ENCODE data around the gene DMRTC2.

DNA sequence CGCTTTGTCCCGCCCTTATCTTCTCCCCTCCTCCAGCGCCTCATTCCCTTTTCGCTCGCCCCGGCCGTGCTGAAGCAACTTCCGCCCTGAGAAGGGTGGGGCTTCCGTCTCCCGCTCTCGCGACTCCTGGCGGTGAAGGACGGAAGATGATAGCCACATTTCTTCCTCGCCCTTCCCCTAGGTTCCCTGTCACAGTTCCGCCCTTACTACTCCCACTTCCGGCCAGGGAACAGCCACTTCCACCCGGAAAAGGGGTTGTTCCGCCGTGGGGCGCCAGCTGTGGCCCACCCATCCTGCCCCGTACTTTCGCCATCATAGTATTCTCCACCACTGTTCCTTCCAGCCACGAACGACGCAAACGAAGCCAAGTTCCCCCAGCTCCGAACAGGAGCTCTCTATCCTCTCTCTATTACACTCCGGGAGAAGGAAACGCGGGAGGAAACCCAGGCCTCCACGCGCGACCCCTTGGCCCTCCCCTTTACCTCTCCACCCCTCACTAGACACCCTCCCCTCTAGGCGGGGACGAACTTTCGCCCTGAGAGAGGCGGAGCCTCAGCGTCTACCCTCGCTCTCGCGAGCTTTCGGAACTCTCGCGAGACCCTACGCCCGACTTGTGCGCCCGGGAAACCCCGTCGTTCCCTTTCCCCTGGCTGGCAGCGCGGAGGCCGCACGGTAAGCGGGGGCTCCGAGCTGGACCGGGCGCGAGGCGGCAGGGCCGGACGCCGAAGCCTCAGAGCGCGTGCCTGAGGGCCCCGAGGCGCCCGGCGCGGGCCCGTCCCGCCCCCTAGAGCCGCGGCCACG is 15.0 kb downstream of the DMRTC2 start, which contains the start of gene RPS19:
- no peak for TF ChIP-seq ZNF830 (tag by site-specific recombination; IDR thresholded peaks at IDR 0.05; ENCODE audit: low read depth)
- no peak for TF ChIP-seq ZNF558 (tag by site-specific recombination; IDR thresholded peaks at IDR 0.05)
- TF ChIP-seq, protein P1, sequence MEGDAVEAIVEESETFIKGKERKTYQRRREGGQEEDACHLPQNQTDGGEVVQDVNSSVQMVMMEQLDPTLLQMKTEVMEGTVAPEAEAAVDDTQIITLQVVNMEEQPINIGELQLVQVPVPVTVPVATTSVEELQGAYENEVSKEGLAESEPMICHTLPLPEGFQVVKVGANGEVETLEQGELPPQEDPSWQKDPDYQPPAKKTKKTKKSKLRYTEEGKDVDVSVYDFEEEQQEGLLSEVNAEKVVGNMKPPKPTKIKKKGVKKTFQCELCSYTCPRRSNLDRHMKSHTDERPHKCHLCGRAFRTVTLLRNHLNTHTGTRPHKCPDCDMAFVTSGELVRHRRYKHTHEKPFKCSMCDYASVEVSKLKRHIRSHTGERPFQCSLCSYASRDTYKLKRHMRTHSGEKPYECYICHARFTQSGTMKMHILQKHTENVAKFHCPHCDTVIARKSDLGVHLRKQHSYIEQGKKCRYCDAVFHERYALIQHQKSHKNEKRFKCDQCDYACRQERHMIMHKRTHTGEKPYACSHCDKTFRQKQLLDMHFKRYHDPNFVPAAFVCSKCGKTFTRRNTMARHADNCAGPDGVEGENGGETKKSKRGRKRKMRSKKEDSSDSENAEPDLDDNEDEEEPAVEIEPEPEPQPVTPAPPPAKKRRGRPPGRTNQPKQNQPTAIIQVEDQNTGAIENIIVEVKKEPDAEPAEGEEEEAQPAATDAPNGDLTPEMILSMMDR (tag by site-specific recombination; IDR thresholded peaks at IDR 0.05), result peak; percentile 100
- TF ChIP-seq, protein P2, sequence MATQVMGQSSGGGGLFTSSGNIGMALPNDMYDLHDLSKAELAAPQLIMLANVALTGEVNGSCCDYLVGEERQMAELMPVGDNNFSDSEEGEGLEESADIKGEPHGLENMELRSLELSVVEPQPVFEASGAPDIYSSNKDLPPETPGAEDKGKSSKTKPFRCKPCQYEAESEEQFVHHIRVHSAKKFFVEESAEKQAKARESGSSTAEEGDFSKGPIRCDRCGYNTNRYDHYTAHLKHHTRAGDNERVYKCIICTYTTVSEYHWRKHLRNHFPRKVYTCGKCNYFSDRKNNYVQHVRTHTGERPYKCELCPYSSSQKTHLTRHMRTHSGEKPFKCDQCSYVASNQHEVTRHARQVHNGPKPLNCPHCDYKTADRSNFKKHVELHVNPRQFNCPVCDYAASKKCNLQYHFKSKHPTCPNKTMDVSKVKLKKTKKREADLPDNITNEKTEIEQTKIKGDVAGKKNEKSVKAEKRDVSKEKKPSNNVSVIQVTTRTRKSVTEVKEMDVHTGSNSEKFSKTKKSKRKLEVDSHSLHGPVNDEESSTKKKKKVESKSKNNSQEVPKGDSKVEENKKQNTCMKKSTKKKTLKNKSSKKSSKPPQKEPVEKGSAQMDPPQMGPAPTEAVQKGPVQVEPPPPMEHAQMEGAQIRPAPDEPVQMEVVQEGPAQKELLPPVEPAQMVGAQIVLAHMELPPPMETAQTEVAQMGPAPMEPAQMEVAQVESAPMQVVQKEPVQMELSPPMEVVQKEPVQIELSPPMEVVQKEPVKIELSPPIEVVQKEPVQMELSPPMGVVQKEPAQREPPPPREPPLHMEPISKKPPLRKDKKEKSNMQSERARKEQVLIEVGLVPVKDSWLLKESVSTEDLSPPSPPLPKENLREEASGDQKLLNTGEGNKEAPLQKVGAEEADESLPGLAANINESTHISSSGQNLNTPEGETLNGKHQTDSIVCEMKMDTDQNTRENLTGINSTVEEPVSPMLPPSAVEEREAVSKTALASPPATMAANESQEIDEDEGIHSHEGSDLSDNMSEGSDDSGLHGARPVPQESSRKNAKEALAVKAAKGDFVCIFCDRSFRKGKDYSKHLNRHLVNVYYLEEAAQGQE (tag by site-specific recombination; IDR thresholded peaks at IDR 0.05), result 0 out of 2 replicates have a peak, but pooled peaks have one; percentile 58
- peak; percentile 91 for TF ChIP-seq ZNF10 (tag by site-specific recombination; IDR thresholded peaks at IDR 0.05)
- no peak for TF ChIP-seq ZNF302 (tag by site-specific recombination; IDR thresholded peaks at IDR 0.05; ENCODE audit: low read depth)
- TF ChIP-seq ZBTB7A (tag by site-specific recombination; IDR thresholded peaks at IDR 0.05; ENCODE audit: low read depth), result peak; percentile 100
- TF ChIP-seq ZNF114 (tag by site-specific recombination; IDR thresholded peaks at IDR 0.05), result no peak
- TF ChIP-seq, protein P3, sequence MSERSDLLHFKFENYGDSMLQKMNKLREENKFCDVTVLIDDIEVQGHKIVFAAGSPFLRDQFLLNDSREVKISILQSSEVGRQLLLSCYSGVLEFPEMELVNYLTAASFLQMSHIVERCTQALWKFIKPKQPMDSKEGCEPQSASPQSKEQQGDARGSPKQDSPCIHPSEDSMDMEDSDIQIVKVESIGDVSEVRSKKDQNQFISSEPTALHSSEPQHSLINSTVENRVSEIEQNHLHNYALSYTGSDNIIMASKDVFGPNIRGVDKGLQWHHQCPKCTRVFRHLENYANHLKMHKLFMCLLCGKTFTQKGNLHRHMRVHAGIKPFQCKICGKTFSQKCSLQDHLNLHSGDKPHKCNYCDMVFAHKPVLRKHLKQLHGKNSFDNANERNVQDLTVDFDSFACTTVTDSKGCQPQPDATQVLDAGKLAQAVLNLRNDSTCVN (tag by site-specific recombination; optimal IDR thresholded peaks at IDR 0.05), result peak; percentile 86
